GM12875 (cell line): ENCODE data around the gene PTPN14.

Experiments
- H3K4me3 ChIP-seq: one replicate; pipeline ENCODE4 v1.5.1; 2011; ENCODE audit warnings: low read depth, low read length, control low read depth
- CTCF ChIP-seq: IDR thresholded peaks from 2 replicates; pipeline ENCODE4 v1.5.1; 2011; ENCODE audit warnings: low read depth, mild to moderate bottlenecking, control low read depth, inconsistent platforms, low read length, moderate library complexity, borderline replicate concordance; ENCODE audit not compliant: insufficient read depth

PTPN14 gene

GRCh38 chr1:214432245-214432644, 119.2 kb downstream of the PTPN14 start:
- TF ChIP-seq CTCF, result no peak
- no peak overlapping the region for H3K4me3 ChIP-seq

- H3K4me3 ChIP-seq, result no peak overlapping the region
- TF ChIP-seq CTCF, result no peak
Observed at GRCh38 chr1:214429951-214430770, 121.2 kb downstream of the PTPN14 start.

DNA sequence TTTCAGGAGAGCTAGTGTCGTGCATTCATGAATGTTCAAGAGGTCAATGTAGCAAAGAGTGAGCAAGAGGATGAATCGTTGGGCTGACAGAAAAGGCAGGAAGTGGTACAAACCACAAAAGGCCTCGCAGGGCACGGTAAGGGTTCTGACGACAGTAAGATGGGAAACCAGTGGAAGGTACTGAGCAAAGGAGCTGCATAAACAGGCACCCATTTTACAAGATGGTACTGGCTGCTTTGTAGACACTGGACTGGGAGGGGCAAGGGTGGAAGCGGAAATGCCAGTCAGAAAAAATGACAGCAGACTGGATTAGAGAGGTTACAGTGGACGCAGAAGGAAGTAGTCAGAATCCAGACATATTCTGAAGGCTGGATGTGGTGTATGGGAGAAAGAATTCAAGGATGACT, 123.5 kb downstream of the PTPN14 start:
- TF ChIP-seq CTCF, result no peak
- H3K4me3 ChIP-seq, result no peak overlapping the region

DNA sequence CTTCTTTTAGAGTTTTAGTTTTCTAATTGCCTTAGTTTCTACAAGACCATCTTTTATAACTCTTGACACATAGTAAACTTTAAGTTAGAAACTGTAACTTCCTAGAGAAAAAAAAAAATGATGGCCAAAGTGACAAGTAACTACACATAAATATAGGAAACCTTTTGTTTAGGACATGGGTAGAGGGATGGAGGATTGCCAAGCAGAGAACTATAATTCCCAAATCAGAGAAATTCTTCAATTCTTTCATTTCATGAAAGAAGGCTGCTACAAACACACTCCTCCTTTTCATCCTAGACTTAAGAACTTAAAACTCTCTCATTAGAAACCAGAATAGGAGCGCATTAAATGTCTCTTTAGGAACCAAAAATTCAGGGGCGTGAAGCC, 125.0 kb downstream of the PTPN14 start:
- no peak overlapping the region for H3K4me3 ChIP-seq
- TF ChIP-seq CTCF, result no peak

GRCh38 chr1:214425716-214426425, 125.5 kb downstream of the PTPN14 start:
- TF ChIP-seq CTCF, result no peak
- H3K4me3 ChIP-seq, result no peak overlapping the region

DNA sequence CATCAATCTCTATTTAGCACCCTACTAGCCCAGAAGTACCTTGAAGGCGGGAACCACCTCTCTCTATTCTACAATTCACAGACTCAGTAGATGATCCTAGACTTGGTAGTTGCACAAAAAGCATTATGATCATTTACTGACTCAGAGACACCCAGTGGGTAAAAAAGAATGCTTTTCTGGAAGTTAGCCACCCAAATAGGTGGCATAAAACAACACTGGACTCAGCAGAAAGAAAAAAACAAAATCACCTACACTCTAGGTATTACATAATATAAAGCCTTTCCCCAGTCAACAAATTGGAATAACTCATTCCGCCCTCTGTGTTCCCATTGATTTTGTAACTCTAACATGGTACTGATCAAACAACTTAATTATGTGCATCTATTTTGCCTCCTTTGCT, 126.3 kb downstream of the PTPN14 start:
- TF ChIP-seq CTCF, result no peak
- H3K4me3 ChIP-seq, result no peak overlapping the region

DNA sequence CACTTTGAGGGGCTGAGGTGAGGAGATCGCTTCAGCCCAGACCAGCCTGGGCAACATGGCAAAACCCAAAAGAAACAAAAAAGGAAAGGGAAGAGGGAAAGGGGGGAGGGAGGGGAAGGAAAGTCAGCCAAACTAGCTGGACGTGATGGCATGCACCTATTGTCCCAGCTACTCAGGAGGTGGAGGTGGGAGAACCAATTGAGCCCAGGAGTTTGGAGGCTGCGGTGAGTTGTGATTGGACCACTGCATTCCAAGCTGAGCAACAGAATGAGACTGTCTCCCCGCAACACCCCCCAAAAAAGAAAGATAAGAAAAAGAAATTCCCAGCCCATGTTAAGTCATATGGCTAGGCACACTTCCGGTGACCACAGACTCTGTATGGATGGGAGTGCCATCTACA, 128.4 kb downstream of the PTPN14 start:
- H3K4me3 ChIP-seq, result no peak overlapping the region
- TF ChIP-seq CTCF, result no peak
